DMS 273 (cell line): Measurements from ENCODE around the gene ELMO3.

Source experiments
- DNase-seq: peaks from one replicate; lab custom pipeline; 2025; ENCODE audit not compliant: unreplicated experiment; lab: John Stamatoyannopoulos, UW

ELMO3 gene

DNA sequence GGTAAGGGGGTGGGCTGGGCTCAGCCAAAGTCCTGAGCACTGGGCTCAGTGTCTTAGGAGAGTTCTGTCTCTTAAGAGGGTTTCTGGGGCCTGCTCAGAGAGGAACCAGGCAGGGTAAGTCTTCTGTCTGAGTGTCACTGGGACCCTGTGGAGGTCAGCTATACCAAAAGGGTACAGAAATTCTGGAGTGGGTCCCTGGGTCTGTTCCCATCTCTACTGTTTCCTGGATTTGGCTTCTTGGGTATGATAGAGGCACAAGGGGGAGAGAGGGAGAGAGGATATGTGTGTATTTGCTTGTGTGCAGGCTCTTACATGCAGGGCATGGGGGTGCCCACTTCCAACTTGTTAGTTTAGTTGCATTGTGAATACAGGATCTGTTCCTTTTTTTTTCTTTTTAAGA is 5.4 kb upstream of the ELMO3 start:
- no peak for DNase-seq

DNA sequence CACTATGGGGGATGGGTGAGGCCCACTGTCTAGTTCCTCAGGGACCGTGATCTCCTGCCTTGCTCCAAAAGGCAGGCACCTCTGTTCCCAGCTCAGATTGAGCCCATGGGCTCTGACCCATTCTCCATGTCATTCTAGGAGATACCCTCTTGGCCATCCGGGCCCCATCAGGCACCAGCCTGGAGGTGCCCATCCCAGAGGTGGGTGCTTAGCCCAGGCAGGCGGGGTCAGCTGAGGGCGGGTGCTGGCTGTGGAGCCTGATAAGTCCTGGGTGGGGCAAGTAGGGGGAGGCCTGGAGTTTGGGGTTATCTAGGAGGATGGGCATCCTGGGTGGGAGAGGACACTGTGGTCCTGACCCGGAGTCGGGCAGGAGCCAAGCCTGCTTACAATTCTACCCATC is 4.7 kb upstream of the ELMO3 start:
- no peak for DNase-seq

DNA sequence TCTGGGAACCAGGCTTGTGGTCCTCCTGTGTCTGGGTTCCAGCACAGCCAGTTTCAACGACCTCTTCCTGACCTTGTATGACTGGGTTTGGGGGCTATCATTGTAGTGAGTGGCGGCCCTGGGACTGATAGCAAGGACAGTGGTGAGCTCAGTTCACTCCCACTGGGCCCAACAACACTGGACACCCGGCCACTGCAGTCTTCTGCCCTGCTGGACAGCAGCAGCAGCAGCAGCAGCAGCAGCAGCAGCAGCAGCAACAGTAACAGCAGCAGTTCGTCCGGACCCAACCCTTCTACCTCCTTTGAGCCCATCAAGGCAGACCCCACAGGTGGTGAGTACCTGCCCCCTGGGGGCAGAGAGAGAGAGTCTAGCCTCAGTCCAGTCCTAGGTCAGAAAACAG is 3.3 kb upstream of the ELMO3 start:
- no peak for DNase-seq

DNA sequence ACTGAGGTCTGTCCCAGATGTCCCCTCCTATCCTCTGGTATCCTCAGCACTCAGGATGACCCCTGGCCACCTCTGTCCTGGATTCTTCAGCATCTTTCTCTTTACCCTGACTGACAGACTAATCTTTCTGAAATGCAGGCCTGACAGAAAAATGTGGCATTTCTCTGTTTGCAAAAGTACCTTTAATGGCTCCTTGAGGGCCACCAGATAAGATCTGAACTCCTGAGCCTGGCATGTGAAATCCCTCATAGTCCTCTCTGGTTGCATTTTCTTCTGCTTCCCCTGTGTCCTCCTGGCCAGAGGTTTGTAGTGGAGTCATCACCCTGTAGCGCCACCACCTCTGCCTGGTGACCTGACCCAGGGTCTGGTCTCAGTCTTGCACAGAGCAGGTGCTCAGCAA is 2.0 kb upstream of the ELMO3 start:
- DNase-seq = no peak

DNA sequence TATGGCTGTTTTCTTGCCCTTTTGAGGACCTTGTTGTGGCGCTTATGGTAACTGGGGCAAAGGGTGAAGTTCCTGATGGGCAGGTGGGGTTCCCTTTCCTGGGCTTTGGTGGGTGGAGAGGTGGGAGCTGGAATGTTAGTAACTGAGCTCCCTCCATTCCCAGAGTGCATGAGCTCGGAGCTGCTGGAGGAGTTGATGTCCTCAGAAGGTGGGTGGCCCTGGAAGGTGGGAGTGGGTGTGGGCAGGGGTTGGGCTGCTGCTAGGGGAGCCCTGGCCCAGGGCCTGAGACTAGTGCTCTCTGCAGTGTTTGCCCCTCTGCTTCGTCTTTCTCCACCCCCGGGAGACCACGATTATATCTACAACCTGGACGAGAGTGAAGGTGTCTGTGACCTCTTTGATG is 1.2 kb upstream of the ELMO3 start:
- no peak for DNase-seq

DNA sequence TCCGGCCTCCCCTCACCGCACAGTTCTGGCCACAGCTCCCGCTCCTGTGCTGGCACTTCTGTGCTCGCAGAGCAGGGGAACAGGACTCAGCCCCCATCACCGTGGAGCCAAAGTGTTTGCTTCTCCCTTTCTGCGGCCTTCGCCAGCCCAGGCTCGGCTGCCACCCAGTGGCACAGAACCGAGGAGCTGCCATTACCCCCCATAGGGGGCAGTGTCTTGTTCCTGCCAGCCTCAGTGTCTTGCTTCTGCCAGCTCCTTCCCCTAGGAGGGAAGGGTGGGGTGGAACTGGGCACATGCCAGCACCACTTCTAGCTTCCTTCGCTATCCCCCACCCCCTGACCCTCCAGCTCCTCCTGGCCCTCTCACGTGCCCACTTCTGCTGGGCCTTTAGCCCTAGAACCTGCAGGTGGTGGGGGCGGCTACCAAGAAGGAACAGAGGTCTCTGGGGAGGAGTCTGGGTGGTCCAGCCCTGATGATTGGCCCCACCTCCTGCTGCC is 645 bp upstream of the ELMO3 start:
- peak; percentile 81 for DNase-seq

DNA sequence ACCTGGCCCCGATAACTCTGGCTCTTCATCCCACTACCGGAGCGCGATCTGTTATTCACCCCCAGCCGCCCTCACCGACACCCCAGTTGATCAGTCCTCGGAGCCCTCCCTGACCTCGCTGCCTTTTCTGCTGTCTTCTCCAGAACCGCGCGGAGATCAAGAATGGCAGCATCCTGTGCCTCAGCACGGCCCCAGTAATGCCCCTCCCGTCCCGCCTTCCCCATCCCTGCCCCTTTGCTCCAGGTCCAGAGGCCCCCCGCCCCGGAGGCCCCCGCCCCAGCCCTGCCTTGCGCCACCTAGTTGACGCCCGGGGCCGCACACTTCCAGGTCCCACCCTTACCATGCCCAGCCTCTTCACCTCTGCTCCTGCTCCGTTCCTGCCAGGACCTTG is 872 bp downstream of the ELMO3 start:
- DNase-seq = no peak

DNA sequence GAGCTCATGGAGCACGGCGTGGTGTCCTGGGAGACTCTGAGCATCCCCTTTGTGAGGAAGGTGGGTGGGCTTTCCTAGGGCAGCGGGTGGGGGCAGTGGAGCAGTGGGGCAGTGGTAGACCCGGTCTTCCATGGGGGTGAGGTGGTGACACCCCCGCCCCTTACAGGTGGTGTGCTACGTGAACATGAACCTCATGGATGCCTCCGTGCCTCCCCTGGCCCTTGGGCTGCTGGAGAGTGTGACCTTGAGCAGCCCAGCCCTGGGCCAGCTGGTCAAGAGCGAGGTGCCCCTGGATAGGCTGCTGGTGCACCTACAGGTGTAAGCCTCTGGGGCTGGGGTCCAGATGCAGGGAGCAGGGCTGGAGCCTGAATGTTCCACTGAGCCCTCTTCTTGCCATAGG is 1.6 kb downstream of the ELMO3 start:
- no peak for DNase-seq

DNA sequence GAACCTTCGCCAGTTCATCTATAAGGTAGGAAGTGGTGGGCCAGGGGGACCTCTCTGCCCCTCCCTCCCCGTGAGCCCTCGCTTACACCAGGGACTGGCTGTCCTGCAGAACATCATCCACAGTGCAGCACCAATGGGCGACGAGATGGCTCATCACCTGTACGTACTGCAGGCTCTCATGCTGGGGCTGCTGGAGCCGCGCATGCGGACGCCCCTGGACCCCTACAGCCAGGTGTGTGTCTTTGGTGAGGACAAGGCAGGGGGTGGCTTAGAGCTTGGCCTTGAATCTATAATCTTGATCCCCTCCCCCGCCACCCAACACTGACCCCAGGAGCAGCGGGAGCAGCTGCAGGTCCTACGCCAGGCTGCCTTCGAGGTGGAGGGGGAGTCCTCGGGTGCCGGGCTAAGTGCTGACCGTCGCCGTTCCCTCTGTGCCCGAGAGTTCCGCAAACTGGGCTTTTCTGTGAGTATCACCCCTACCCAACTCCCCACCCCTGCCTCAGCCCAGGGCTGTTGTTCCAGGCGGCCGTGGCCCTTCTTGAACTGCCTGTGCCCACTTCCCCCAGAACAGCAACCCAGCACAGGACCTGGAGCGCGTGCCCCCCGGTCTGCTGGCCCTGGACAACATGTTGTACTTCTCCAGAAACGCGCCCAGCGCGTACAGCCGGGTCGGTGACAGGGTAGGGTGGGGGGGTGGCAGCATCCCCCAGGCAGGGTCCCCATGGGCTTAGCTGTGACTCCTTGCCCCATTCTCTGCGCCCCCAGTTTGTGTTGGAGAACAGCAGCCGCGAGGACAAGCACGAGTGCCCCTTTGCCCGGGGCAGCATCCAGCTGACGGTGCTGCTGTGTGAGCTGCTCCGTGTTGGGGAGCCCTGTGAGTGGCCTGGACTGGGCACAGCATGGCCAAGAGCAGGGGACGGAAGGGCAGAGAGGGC is 2.7 kb downstream of the ELMO3 start:
- DNase-seq = no peak

DNA sequence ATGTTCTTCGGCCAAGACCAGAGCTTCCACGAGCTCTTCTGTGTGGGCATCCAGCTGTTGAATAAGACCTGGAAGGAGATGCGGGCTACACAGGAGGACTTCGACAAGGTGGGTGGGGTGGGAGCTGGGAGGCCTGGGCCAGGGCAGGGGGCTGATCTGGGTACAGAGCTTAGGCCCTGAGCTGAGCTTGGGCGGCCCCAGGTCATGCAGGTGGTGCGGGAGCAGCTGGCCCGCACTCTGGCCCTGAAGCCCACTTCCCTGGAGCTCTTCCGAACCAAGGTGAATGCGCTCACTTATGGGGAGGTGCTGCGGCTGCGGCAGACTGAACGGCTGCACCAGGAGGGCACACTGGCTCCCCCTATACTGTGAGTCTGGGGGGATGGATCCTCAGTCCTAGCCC is 3.5 kb downstream of the ELMO3 start:
- no peak for DNase-seq

DNA sequence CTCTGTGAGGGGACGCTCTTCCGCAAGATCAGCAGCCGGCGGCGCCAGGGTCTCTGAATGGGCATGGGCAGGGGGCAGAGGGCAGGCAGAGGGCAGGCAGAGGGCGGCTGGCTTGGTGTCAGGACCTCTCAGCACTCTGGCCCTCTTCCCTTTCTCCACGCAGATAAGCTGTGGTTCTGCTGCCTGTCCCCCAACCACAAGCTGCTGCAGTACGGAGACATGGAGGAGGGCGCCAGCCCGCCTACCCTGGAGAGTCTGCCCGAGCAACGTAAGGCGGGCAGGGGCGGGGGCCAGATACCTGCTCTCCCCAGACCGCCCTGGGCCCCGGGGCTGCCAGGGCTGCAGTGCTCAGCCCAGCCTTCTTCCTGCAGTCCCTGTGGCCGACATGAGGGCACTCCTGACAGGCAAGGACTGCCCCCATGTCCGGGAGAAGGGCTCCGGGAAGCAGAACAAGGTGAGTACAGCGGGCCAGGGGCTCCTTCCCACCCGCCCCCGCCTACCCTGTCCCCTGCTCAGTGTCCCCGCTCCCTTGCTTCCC is 4.1 kb downstream of the ELMO3 start:
- no peak for DNase-seq

DNA sequence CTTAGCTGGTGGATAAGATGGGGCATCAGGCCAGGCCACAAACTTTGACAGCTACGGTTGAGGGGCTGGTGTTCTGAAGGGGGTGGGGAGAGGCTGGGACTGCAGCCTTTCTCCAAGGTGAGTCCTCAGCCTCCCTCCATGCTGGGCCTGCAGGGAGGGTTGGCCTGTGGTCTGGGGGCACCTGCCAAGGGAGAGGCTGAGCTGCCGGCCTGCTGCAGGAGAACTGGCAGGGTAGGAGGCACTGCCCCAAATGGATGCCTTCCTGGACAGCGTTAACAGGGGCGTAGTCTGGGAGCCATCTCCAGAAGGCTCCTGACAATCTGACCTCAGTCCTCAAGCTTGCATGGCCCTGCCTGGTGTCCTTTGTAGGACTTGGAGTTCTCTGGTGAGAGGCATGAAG is 5.1 kb downstream of the ELMO3 start:
- no peak for DNase-seq

DNA sequence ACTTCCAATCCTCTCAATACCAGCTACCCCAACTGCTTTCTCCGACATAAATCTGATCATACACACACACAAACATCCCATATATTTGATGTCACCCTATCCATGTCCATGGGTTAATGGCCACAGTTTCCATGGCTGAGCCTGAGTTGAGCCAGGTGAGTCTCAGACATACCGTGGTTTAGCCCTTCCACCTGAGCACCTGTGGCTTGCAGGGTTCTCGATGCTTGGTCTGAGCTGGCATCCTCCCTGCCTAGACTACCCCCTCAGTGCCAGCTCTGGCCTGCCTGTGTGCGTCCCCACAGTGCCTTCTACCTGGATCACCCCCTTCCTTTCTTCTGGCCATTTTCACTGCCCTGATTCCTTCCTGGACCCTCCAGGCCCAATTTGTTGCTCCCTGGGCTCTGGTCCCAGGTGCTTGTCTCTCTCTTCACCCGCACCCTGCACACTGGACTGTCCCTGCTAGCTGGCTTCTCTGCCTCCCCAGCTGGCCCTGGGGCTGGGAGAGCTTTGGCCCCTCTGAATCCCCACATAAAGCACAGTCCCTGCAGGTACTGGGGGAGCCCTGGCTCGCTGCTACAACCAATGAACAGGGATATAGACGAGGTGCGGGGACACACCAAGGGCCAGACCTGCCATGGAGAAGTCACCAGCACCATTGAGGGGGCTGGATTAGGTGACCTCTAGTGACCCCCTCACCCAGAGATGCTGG is 7.4 kb downstream of the ELMO3 start:
- DNase-seq = no peak

DNA sequence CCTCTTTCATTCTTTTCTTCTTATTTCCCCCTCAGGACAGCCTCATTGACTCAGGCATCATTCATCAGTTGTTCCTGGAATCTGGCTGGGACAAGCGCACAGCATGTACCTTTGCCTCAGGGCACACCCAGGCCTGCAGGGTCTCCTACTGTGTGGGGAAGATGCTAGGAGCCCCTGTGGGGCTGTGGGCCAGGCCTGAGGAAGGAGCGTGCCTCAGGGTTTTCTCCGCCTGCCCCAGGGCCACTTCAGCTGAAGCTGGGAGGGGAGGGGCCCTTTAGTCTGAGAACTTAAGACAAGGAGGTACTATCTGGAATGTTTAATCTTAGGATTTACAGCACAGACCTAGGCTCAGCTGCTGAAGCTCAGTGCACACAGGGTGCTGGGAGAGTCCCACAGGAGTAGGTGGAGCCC is 7.9 kb downstream of the ELMO3 start:
- DNase-seq = no peak

DNA sequence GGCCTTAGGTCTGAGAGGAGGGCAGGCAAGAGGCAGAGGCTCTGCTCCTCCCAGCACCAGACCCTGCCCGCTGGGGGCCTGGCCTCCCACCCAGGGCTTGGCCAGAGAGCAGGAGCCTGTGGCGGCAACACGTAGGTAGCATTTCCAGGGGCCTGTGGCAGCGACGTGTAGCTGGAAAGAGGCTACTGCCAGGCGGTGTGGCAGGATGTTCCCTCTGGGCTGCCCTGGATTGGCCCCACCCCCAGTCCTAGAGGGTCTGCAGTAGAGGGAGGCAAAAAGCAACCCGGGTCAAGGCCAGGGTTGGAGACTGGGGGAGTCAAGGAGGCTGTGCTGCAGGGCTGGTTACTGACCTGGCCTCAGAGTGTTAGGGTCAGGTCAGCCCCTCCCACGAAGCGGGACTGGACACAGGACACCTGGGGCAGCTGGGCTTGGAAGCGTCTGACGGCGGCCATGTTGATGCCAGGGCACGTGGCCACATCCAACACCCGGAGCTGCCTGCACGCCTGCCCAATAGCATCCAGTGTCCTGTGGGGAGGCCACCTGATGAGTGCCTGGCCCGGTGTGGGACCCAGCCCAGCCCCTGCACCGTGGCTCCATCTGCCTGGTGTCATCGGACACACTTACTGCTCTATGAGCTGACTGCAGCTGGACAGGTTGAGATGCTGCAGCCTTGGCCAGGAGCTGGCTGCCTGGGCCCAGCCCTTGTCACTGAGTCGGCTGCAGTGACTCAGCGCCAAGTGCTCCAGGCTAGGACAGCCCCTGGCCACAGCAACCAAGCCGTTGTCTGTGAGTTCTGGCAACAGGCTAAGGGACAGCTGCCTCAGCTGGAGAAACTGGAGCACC is 8.5 kb downstream of the ELMO3 start:
- no peak for DNase-seq

DNA sequence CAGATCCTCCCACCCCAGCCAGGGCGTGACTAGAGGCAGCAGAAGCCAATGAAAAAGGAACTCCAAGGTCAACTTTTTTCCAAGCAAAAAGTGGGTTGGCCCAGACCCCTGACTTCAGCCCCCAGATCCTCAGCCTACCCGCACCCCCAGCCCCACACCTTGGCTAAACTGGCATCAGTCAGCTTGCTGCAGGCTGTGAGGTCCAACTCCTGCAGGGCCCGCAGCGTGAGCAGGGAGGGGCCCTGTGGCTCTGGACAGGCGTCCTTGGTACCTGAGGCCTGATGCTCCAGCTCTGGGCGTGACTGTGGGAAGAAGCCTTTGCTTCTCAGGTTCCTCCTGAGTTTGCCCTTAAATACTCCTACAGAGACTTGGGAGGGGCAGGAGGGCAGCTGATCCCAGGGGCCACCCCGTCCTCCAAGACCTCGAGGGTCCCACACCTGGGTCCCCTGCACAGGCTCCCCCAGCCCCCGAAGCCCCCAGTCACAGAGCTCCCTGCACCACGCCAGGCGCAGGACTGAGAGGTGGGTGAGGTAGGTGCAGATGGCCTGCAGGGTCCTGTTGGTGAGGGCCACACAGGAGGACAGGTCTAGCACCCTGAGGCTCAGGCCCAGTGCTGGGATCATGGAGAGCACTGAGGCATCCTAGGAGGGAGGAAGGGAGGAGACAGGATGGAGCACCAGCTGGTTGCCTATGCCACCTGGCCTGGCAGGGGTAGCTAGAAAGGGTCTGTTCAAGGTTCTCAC is 9.4 kb downstream of the ELMO3 start:
- no peak for DNase-seq

DNA sequence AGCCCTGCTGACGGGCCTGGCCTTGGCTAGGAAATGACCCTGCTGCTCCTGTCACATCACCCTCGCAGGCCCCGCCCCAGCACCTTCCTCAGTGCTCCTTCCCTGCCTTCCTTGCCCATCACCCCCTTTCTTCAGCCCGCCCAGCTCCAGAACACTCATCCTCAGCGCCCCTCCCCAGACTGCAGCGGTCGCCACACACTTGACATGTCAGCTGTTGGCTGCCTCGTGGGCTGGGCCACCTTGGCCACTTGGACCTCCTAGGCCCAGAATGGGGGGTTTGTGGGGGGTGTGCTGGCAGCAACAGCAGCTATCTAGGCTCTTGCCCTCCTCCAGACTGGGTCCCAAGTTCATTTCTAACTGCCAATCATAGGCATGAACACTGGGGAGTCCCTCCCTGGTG is 10.6 kb downstream of the ELMO3 start:
- DNase-seq = no peak

DNA sequence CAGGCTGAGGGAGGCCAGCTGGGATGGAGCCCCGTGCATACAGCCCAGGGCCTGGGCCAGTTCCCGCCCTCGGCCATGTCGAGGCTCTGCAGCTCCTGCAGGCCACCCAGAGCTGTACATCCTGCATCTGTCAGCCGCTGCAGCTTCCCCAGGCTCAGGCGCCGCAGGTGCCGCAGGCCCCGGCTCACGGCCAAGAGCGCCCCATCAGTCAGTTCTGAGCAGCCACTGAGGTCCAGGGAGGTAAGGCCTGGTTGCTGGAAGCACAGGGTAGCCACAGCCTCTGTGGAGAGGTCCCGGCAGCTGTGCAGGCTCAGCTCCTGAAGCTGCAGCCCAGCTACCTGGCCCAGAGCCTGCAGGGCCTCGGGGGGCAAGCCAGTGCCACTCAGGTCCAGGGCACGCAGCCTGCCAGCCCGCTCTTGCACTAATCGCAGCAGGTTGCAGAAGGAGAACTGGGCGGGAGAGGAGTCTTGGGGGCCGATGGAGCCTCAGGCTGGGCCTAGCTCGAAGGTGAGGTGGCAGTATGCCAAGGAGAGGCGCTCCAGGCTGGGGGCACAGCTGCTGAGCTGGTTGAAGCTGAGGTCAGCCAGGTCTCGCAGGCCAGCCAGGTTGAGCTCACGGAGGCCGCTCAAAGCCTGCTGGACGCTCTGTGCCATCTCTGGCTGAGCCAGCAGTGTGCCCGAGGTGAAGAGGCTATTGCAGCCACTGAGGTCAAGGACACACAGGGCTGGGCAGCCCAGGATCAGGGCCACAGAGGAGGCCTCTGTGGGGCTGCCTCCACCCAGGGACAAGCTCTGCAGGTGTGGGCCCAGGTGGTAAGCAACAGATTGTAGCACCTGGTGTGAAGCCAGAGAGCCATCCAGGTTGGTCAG is 11.4 kb downstream of the ELMO3 start:
- peak; percentile 52 for DNase-seq

DNA sequence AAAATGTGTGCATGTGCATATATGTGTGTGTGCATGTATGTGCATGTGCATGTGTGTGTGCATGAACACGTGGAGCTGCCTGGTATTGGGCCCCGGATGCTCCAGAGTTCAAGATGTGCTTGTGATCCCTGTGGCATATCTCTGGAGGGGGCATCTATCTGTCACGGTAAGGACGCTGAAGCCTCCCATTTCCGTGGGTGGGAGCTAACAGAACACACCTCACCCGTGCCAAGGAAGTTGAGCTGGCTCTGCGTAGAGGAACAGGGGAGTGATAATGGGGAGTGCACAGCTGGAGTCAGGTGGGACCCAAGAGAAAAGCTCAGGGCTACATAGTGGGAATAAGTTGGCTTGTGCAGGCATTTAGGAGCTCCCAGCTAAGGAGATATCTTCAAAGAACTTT is 12.7 kb downstream of the ELMO3 start:
- DNase-seq = no peak

DNA sequence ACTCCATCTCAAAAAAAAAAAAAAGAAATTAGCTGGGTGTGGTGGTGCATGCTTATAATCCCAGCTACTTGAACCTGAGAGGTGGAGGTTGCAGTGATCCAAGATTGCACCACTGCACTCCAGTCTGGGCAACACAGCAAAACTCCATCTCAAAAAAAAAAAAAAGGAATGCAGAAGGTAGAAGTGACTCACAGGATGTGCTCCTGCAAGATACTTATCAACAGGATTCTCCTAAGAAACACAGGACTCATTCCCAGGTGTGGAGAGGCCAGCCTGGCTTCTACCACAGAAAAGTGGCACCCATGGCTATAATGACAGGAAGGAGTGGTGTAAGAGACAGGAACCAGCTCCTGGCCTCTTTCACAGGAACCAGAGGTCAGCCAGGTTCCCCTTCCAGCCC is 13.8 kb downstream of the ELMO3 start:
- DNase-seq = no peak
